ENCODE results near the gene ZNF385C.

- TF ChIP-seq, protein P1, sequence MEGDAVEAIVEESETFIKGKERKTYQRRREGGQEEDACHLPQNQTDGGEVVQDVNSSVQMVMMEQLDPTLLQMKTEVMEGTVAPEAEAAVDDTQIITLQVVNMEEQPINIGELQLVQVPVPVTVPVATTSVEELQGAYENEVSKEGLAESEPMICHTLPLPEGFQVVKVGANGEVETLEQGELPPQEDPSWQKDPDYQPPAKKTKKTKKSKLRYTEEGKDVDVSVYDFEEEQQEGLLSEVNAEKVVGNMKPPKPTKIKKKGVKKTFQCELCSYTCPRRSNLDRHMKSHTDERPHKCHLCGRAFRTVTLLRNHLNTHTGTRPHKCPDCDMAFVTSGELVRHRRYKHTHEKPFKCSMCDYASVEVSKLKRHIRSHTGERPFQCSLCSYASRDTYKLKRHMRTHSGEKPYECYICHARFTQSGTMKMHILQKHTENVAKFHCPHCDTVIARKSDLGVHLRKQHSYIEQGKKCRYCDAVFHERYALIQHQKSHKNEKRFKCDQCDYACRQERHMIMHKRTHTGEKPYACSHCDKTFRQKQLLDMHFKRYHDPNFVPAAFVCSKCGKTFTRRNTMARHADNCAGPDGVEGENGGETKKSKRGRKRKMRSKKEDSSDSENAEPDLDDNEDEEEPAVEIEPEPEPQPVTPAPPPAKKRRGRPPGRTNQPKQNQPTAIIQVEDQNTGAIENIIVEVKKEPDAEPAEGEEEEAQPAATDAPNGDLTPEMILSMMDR (IDR thresholded peaks at IDR 0.05) = no peak
- TF ChIP-seq POLR2A (IDR thresholded peaks at IDR 0.05) = no peak
Measured at GRCh38 chr17:42056635-42057034, 41.6 kb downstream of the ZNF385C start.
